Right lobe of liver (tissue), 4 donors: ENCODE measurements around the gene KRTAP9-9.

Source experiments
- POLR2A ChIP-seq: fragments of 450-650 bp; IDR thresholded peaks from one replicate; pipeline ENCODE4 v1.6.1; 2017; ENCODE audit warnings: antibody characterized with exemption, mild to moderate bottlenecking
- TF ChIP-seq, protein P1 (sequence below), 4 donors: fragments of 200-600 bp in 3 of 4; fragments of 450-650 bp in 1 of 4; IDR thresholded peaks; one replicate each; pipeline versions ENCODE4 v1.5.1 to v1.8.0; 2016 to 2022; ENCODE audit warnings: antibody characterized with exemption in 4 of 4, mild to moderate bottlenecking in 2 of 4
- donor health status: DM: no; HTN: no; CAD: no.
- donor health status: DM: no; HTN: no; CAD: no.
- donor health status: DM: no; HTN: yes; CAD: no.

DNA sequence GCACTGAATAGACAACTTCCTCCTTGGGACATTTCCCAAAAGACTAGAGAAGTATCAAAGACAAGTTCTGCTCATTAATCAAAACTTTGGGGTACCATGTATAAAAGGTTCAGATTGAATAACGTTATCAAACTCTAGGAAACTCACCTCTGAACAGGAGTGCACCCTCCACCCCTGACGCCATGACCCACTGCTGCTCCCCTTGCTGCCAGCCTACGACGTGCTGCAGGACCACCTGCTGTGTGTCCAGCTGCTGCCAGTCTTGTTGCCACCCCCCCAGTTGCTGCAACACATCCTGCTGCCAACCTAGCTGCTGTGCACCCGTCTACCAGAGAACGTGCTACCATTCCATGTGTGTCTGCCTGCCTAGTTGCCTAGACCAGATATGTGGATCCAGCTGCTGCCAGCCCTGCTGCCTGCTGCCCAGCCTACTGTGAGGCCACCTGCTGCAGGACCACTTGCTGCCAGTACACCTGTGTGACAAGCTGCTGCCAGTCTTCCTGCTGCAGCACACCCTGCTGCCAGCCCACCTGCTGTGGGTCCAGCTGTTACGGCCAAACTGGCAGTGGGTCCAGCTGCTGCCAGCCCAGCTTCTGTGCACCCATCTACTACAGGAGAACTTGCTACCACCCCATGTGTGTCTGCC is 42.5 kb upstream of the KRTAP9-9 start:
- TF ChIP-seq, protein P1, sequence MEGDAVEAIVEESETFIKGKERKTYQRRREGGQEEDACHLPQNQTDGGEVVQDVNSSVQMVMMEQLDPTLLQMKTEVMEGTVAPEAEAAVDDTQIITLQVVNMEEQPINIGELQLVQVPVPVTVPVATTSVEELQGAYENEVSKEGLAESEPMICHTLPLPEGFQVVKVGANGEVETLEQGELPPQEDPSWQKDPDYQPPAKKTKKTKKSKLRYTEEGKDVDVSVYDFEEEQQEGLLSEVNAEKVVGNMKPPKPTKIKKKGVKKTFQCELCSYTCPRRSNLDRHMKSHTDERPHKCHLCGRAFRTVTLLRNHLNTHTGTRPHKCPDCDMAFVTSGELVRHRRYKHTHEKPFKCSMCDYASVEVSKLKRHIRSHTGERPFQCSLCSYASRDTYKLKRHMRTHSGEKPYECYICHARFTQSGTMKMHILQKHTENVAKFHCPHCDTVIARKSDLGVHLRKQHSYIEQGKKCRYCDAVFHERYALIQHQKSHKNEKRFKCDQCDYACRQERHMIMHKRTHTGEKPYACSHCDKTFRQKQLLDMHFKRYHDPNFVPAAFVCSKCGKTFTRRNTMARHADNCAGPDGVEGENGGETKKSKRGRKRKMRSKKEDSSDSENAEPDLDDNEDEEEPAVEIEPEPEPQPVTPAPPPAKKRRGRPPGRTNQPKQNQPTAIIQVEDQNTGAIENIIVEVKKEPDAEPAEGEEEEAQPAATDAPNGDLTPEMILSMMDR (IDR thresholded peaks at IDR 0.05) = no peak
- no peak for TF ChIP-seq POLR2A
